Fibroblast of pulmonary artery (primary cell): ENCODE results near the gene FOXP1.

Experiments used
- DNase-seq: peaks from one replicate; pipeline ENCODE4 v3.0.0-alpha.2; 2010; ENCODE audit warnings: low read depth
- H3K4me3 ChIP-seq: replicated peaks from 2 replicates; pipeline ENCODE4 v1.5.1; 2011; ENCODE audit warnings: low read depth, mild to moderate bottlenecking, control low read depth, low read length, moderate library complexity
- CTCF ChIP-seq: IDR thresholded peaks from 2 replicates; pipeline ENCODE4 v1.5.1; 2011; ENCODE audit warnings: mild to moderate bottlenecking, control low read depth, low read length, inconsistent platforms; ENCODE audit errors: missing control alignments

The FOXP1 gene

GRCh38 chr3:71030748-71031147 lies 552.8 kb downstream of the FOXP1 start:
- no peak overlapping the region for H3K4me3 ChIP-seq
- DNase-seq: no peak
- TF ChIP-seq CTCF: no peak

DNA sequence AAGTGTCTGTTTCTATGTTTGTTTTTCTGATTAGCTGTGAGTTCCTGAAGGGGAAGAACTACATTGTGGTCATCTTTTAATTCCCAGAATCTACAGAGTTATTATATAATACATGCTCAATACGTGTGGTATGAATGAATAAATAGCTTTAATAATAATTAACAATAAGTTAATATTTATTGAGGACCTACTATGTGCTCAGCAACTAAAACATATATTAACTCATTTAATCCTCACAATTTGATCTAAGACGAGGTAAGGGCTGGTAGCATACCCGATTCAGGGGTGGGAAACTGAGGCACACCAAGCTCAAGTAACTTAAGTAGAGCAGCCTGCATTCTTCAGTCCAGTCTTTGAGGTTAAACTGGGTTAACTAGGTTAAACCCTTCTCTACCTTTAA lies 553.8 kb downstream of the FOXP1 start:
- H3K4me3 ChIP-seq: no peak overlapping the region
- DNase-seq: no peak
- TF ChIP-seq CTCF: no peak

DNA sequence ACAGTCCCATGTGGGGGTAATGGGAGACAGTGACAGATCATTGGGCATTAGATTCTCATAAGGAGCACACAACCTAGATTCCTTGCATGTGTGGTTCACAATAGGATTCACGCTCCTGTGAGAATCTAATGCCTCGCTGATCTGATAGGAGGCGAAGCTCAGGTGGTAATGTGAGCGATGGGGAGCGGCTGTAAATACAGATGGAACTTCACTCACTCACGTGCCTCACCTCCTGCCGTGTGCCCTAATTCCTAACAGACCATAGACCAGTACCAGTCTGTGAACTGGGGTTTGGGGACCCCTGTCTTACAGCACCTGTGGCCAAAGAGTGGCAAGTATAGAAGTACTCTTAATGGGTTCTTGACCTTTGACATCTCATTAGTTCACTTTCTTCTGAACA lies 554.7 kb downstream of the FOXP1 start:
- no peak for TF ChIP-seq CTCF
- DNase-seq: no peak
- no peak overlapping the region for H3K4me3 ChIP-seq

GRCh38 chr3:71028184-71028583 lies 555.3 kb downstream of the FOXP1 start:
- no peak for DNase-seq
- H3K4me3 ChIP-seq: no peak overlapping the region
- TF ChIP-seq CTCF: no peak

DNA sequence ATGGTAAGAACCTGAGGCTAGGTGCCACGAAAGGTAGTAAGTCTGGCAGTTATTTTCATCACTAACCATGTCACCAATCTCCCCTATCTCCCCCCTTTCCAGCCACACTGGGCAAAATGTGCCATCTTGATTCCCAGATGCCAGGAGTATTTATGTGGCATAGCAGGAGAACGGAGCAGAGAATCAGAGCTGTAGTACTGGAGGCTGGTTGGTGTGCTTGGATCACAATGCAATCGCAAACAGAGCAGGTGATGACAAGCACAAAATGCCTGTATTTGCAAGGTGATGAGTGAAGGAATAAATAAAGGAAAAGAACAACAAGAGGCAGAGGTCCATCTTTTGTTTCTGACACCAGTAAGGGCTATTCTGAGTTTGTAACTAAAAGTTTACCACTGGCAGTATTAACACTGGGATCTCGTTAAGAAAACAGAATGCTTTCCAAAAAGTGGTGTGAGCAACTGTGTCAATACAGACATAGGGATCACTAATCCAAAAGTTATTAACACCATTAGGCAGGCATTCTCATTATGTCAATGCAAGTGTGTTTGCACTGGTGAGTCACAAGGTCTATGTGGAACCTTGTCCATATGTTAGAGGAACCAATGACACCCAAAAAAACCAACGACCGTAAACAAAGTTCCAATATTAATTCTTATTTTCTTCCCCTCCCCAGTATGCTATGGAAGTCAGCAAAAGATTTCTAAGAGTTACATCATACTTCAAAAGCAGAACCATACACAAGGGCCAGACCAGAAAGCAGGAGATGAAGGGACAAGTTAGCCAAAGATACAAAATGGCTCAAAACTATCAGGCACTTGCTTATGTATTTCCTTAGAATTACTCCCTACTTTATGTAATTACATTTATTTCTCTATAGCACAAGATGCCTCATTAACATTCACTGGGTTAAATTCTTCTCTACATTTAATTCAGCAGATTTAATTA lies 556.6 kb downstream of the FOXP1 start:
- H3K4me3 ChIP-seq: no peak overlapping the region
- no peak for TF ChIP-seq CTCF
- no peak for DNase-seq

GRCh38 chr3:71025516-71025915 lies 558.0 kb downstream of the FOXP1 start:
- no peak for DNase-seq
- no peak overlapping the region for H3K4me3 ChIP-seq
- TF ChIP-seq CTCF: no peak

DNA sequence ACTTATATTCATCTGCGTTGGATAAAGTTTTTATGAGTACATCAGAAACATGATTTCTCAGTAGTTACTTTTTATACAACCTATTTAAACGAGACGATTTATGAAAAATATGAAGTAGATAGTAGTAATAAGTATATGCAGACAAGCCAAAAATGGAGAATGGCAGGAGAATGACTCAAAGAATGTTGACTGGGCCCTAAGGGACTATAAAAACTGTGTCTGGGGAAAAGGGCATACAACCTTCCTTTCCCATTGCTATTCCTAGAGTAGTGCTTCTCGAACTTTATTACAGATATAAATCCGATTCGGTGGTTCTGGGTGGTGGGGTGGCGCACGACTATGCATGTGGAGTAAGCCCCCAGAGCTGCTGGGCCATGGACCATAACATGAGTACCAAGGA lies 558.5 kb downstream of the FOXP1 start:
- DNase-seq: no peak

More for the DNA sequence above, 558.5 kb downstream of the FOXP1 start:
- no peak for TF ChIP-seq CTCF
- no peak overlapping the region for H3K4me3 ChIP-seq
